Measurements from ENCODE around the gene DENND1C.

Gene DENND1C

GRCh38 chr19:6480848-6481415 lies 655 bp downstream of the DENND1C start:
- DNase-seq (ENCODE audit: low read depth in 3 of 3, low spot score in 1 of 3) = no peak

GRCh38 chr19:6479836-6480398 lies 1.7 kb downstream of the DENND1C start:
- no peak for DNase-seq (ENCODE audit: low read depth in 3 of 3, low spot score in 1 of 3)

- no peak for DNase-seq (ENCODE audit: low read depth in 3 of 3, low spot score in 1 of 3)
These were observed 2.8 kb downstream of the DENND1C start for GRCh38 chr19:6478815-6479214.

GRCh38 chr19:6476896-6477431 lies 4.6 kb downstream of the DENND1C start:
- no peak for DNase-seq (ENCODE audit: low read depth in 3 of 3, low spot score in 1 of 3)

GRCh38 chr19:6476155-6476895 lies 5.3 kb downstream of the DENND1C start:
- peak in 2 of 3 donors; percentile 22 to 52 for DNase-seq (ENCODE audit: low read depth in 3 of 3, low spot score in 1 of 3)

GRCh38 chr19:6475321-6476108 lies 6.1 kb downstream of the DENND1C start:
- DNase-seq (ENCODE audit: low read depth in 3 of 3, low spot score in 1 of 3) = no peak

- no peak for DNase-seq (ENCODE audit: low read depth in 3 of 3, low spot score in 1 of 3)
These were observed 7.9 kb downstream of the DENND1C start for GRCh38 chr19:6473647-6474046.

- DNase-seq (ENCODE audit: low read depth in 3 of 3, low spot score in 1 of 3) = no peak
These were observed 8.9 kb downstream of the DENND1C start for GRCh38 chr19:6472713-6473112.

- no peak for DNase-seq (ENCODE audit: low read depth in 3 of 3, low spot score in 1 of 3)
These were observed 10.5 kb downstream of the DENND1C start for GRCh38 chr19:6471076-6471475.

GRCh38 chr19:6470173-6470572 lies 11.4 kb downstream of the DENND1C start:
- DNase-seq (ENCODE audit: low read depth in 3 of 3, low spot score in 1 of 3) = no peak

- no peak for DNase-seq (ENCODE audit: low read depth in 3 of 3, low spot score in 1 of 3)
These were observed 14.2 kb downstream of the DENND1C start for GRCh38 chr19:6467384-6467783.

GRCh38 chr19:6466526-6467248 lies 14.9 kb downstream of the DENND1C start:
- DNase-seq (ENCODE audit: low read depth in 3 of 3, low spot score in 1 of 3) = no peak

GRCh38 chr19:6465663-6466062 lies 15.9 kb downstream of the DENND1C start:
- DNase-seq (ENCODE audit: low read depth in 3 of 3, low spot score in 1 of 3) = no peak

- DNase-seq (ENCODE audit: low read depth in 3 of 3, low spot score in 1 of 3) = no peak
These were observed 16.6 kb downstream of the DENND1C start for GRCh38 chr19:6465006-6465405.

GRCh38 chr19:6464070-6464873 lies 17.3 kb downstream of the DENND1C start, which contains the start of gene CRB3:
Gene CRB3 (plus strand): TSS chr19:6464271. CDS start chr19:6464702, 431 bp downstream.
- DNase-seq (ENCODE audit: low read depth in 3 of 3, low spot score in 1 of 3) = peak in 2 of 3 donors; percentile 23 to 32

- DNase-seq (ENCODE audit: low read depth in 3 of 3, low spot score in 1 of 3) = peak; percentile 92 to 93 (median 92)
These were observed 21.3 kb downstream of the DENND1C start for GRCh38 chr19:6460099-6460884.

- peak in 1 of 3 donors; percentile 55 for DNase-seq (ENCODE audit: low read depth in 3 of 3, low spot score in 1 of 3)
These were observed 22.1 kb downstream of the DENND1C start, which contains the start of gene SLC25A23 for GRCh38 chr19:6459262-6460098. Gene SLC25A23 (minus strand): TSS chr19:6459792. CDS start chr19:6459628, 164 bp downstream.

GRCh38 chr19:6458695-6459261 lies 22.8 kb downstream of the DENND1C start:
- no peak for DNase-seq (ENCODE audit: low read depth in 3 of 3, low spot score in 1 of 3)

Measured in stimulated activated CD4-positive, alpha-beta T cell treated with anti-CD3 and anti-CD28 coated beads, TNF-alpha, amount 100 ng/mL, for 1 hour (primary cell).